Esophagus squamous epithelium (tissue), 5 donors: Measurements from ENCODE around the gene CACHD1. TPM values are rescaled to one million over a fixed set of nuclear protein-coding genes. Genes with fewer than 3 reads are reported as not detected.

Experiments
- DNase-seq: peaks from one replicate; lab custom pipeline; 2025; lab: John Stamatoyannopoulos, UW
- H3K27ac ChIP-seq, 4 donors: fragments of 200-600 bp; sonication (generic); one replicate each; pipeline ENCODE4 v1.5.1; 2016 to 2019; ENCODE audit warnings: mild to moderate bottlenecking in 1 of 4
- H3K27me3 ChIP-seq, 4 donors: fragments of 200-600 bp; sonication (generic); 1 replicate in 3 of 4; 2 replicates in 1 of 4; pipeline versions ENCODE4 v1.5.1 to v1.6.0; 2017 to 2021; ENCODE audit warnings: antibody characterized with exemption in 1 of 4
- H3K36me3 ChIP-seq, 3 donors: fragments of 200-600 bp; sonication (generic); one replicate each; pipeline ENCODE4 v1.5.1; 2016 to 2019
- H3K4me1 ChIP-seq, 3 donors: fragments of 200-600 bp; sonication (generic); one replicate each; pipeline ENCODE4 v1.5.1; 2017 to 2019
- H3K4me3 ChIP-seq, 4 donors: fragments of 200-600 bp; sonication (generic); 1 replicate in 3 of 4; 2 replicates in 1 of 4; pipeline ENCODE4 v1.5.1; 2016 to 2019; ENCODE audit warnings: mild to moderate bottlenecking in 2 of 4, moderate library complexity in 1 of 4
- H3K9me3 ChIP-seq, 3 donors: fragments of 200-600 bp; sonication (generic); one replicate each; pipeline ENCODE4 v1.5.1; 2016 to 2019
- POLR2A ChIP-seq, 4 donors: fragments of 450-650 bp; IDR thresholded peaks; one replicate each; pipeline ENCODE4 v1.6.1; 2017; ENCODE audit warnings: antibody characterized with exemption in 4 of 4, mild to moderate bottlenecking in 4 of 4, moderate library complexity in 3 of 4
- WGBS, 2 donors: methylation state at CpG; one replicate each; pipeline ENCODE4 v1.1.5; 2018; 5-methylcytosine and 5-hydroxymethylcytosine counted together
- intact Hi-C: fragments of 100-400 bp; cut with DNase I; formaldehyde crosslinking; loops from one replicate; pipeline ENCODE4 v1.15.0; 2022
- total RNA-seq, 4 donors: library from RNA; depleted of rRNA; stranded (reverse); fragments of >200 nt; gene quantifications; one replicate each; pipeline ENCODE4 v1.1.0, GENCODE V29; 2016
- TF ChIP-seq, protein P1 (sequence below), 6 experiments: fragments of 450-650 bp in 4 of 6; fragments of 200-600 bp in 2 of 6; sonication (generic) in 2 of 6; IDR thresholded peaks; one replicate each; pipeline ENCODE4 v1.5.1; 2016 to 2019; ENCODE audit warnings: antibody characterized with exemption in 6 of 6, mild to moderate bottlenecking in 4 of 6, moderate library complexity in 4 of 6
- donor health status: DM: yes; HTN: yes; CAD: no.

The CACHD1 gene
- total RNA-seq, 4 donors from 2014 or later = 1.9 to 14.5 (median 4.1) TPM

DNA sequence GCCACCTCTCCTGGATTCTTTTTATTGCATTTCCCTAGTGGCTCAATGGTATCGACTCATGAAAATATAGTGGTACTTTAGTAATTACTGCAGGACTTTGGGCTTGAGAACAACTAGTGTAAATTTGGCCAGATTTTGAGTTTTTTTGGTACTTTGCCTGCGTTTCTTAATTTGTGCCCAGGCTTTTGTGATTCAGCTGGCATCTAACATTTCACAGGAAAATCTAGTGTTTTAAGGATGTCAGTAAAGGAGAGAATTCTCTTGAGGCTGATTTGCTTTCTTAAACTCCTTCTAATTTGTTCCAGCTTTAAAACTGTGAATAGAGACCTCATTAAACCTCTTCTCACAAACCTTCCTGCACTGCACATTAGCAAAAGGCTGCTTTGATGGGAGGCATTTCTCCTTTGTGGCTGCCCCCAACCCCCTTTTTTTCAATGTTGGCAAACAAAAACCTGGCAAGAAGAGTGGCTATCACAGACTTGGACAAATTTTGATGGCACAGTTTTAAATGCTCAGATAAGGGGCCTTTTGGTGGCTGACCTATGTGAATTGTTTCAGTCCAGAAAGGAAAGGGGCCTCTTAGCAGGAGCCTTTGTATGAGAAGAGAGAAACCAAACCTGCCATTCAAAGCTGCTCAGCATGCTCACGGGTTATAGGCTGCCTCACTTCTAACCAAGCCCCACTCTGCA is 161.6 kb downstream of the CACHD1 start:
- Histone ChIP-seq H3K4me3 (no peak overlapping the region), H3K27ac (no peak overlapping the region), H3K4me1 (peaks cover 0 to 17% (median 4%) of the 10 kb centered on the region in 3 donors), H3K9me3 (no peaks in the 10 kb centered on the region), H3K27me3 (no peaks in the 10 kb centered on the region), H3K36me3 (peaks cover 0 to 26% (median 0%) of the 10 kb centered on the region in 3 donors)
- TF ChIP-seq, protein P1, sequence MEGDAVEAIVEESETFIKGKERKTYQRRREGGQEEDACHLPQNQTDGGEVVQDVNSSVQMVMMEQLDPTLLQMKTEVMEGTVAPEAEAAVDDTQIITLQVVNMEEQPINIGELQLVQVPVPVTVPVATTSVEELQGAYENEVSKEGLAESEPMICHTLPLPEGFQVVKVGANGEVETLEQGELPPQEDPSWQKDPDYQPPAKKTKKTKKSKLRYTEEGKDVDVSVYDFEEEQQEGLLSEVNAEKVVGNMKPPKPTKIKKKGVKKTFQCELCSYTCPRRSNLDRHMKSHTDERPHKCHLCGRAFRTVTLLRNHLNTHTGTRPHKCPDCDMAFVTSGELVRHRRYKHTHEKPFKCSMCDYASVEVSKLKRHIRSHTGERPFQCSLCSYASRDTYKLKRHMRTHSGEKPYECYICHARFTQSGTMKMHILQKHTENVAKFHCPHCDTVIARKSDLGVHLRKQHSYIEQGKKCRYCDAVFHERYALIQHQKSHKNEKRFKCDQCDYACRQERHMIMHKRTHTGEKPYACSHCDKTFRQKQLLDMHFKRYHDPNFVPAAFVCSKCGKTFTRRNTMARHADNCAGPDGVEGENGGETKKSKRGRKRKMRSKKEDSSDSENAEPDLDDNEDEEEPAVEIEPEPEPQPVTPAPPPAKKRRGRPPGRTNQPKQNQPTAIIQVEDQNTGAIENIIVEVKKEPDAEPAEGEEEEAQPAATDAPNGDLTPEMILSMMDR (IDR thresholded peaks at IDR 0.05) = no peak
- TF ChIP-seq POLR2A (IDR thresholded peaks at IDR 0.05) = no peak
- intact Hi-C loops = no loop called here
- WGBS, 2 donors = 78 to 79% methylated on average over 3 of the region's 3 CpGs
- DNase-seq = no peak

DNA sequence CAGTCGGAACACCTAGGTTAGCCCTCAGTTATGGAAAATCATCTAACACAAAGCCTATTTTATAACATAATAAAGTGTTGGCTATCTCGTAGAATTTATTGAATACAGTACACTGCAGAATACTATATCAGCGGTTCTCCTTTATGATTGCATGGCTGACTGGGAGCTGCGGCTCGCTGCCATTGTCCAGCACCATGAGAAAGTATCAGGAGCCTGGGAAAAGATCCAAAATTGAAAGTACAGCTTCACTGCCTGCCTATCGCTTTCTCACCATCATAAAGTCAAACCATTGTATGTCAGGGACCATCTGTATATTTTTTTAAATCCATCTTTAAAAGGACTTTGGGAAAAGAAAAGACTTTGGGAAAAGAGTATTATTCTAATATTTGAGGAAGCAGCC is 163.0 kb downstream of the CACHD1 start:
- Histone ChIP-seq H3K4me1 (peaks cover 0 to 17% (median 4%) of the 10 kb centered on the region in 3 donors), H3K4me3 (no peak overlapping the region), H3K27me3 (no peaks in the 10 kb centered on the region), H3K9me3 (no peaks in the 10 kb centered on the region), H3K36me3 (peaks cover 0 to 34% (median 0%) of the 10 kb centered on the region in 3 donors), H3K27ac (no peak overlapping the region)
- no peak for DNase-seq
- 86 to 92% methylated on average over 6 of the region's 6 CpGs for WGBS, 2 donors
- intact Hi-C loops = no loop called here
- TF ChIP-seq POLR2A (IDR thresholded peaks at IDR 0.05) = no peak
- TF ChIP-seq, protein P1 (IDR thresholded peaks at IDR 0.05) = no peak

DNA sequence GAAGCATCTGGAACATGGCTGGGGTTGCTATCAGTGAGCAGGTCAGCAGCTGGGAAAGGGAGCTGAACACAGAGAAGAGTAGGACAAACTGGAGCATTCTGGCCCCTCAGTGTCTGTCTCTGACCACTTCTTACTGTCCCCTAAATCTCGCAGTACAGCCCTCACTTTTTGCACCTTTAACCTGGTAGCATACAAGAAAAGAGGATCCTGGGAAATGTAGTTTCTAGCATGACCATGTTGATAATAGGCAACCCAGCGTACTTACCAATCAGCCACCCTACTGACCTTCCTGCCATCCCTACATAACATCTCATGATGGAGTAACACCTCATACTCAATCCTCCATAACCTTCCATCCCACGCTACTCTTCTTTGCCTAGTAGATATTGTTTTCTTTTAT is 175.8 kb downstream of the CACHD1 start:
- intact Hi-C loops = no loop called here
- no peaks in the 10 kb centered on the region for H3K27me3 ChIP-seq
- peaks cover 0 to 57% (median 0%) of the 10 kb centered on the region in 3 donors for H3K36me3 ChIP-seq

DNA sequence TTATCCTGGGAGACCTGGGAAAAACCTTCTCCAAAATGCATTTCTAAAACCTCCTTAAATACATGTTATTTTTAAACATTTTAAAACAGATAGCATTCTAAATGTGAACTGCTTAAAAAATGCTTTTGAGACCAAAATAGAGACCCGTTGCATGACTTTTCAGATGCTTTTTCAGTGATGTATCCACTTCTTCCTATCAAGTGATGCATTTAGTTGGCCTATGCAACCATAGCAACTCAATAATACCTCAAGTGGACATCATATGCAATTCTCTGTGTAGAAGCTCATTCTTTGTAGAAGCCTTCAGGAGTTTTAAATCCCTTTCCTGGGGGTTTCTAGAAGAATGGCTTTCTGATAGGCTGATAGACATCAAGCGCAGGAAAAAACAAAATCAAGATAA is 180.5 kb downstream of the CACHD1 start:
- DNase-seq = no peak
- H3K4me1 ChIP-seq = peaks cover 0 to 5% (median 0%) of the 10 kb centered on the region in 3 donors
- 85 to 93% methylated on average over 2 of the region's 2 CpGs for WGBS, 2 donors
- H3K27ac ChIP-seq = no peak overlapping the region
- no peaks in the 10 kb centered on the region for H3K27me3 ChIP-seq
- H3K4me3 ChIP-seq = no peak overlapping the region
- peaks cover 0 to 43% (median 0%) of the 10 kb centered on the region in 3 donors for H3K36me3 ChIP-seq
- TF ChIP-seq, protein P1 (IDR thresholded peaks at IDR 0.05) = no peak
- intact Hi-C loops = no loop called here
- no peaks in the 10 kb centered on the region for H3K9me3 ChIP-seq

More for the DNA sequence above, 175.8 kb downstream of the CACHD1 start:
- WGBS, 2 donors = 80 to 81% methylated on average over 3 of the region's 3 CpGs
- TF ChIP-seq POLR2A (IDR thresholded peaks at IDR 0.05) = no peak
- TF ChIP-seq, protein P1 (IDR thresholded peaks at IDR 0.05) = no peak
- DNase-seq = no peak
- Histone ChIP-seq H3K4me3 (no peak overlapping the region), H3K4me1 (no peaks in the 10 kb centered on the region), H3K27ac (no peak overlapping the region), H3K9me3 (no peaks in the 10 kb centered on the region)

DNA sequence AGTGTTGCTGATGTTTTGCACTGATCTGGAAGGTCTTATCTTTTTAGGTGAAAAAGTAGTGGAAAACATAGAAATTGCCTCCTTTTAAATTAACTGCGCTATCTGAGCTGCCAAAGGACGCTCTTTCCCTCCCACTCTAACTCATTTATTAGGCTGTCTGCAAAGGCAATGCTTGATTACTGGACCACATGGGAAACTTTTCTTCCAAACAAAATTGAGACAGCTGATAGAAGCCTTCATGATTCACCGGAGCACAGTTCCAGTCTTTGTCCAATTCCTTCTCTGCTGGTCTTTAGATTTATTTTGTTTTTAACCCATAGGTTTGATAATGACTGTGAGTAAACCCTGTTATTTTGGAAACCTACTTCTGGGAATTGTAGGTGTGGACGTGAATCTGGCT is 181.9 kb downstream of the CACHD1 start:
- H3K4me3 ChIP-seq = no peak overlapping the region
- intact Hi-C loops = no loop called here
- H3K4me1 ChIP-seq = peaks cover 0 to 5% (median 0%) of the 10 kb centered on the region in 3 donors
- H3K27ac ChIP-seq = no peak overlapping the region
- DNase-seq = no peak
- TF ChIP-seq POLR2A (IDR thresholded peaks at IDR 0.05) = no peak
- TF ChIP-seq, protein P1 (IDR thresholded peaks at IDR 0.05) = no peak
- no peaks in the 10 kb centered on the region for H3K27me3 ChIP-seq
- H3K36me3 ChIP-seq = peaks cover 0 to 41% (median 0%) of the 10 kb centered on the region in 3 donors
- H3K9me3 ChIP-seq = no peaks in the 10 kb centered on the region
- WGBS, 2 donors = 85 to 96% methylated on average over 4 of the region's 4 CpGs
